ENCODE data around the gene FAM222A. TPM values are rescaled to one million over a fixed set of nuclear protein-coding genes. Genes with fewer than 3 reads are reported as not detected.
A peak's percentile ranks its signal among the peaks of the same experiment; 100 is the strongest.

The FAM222A gene
- total and polyA plus RNA-seq, 2 of the 8 experiments (the other 6 are each of a cell fraction or from before 2014, with no cell fraction given), result 0.94 to 1.1 TPM

- H3K9ac ChIP-seq (replicated peaks in 1 of 4; ENCODE audit: extremely low read depth in 1 of 4, low read depth in 3 of 4, low read length in 3 of 4), result no peak overlapping the region
- no peak overlapping the region for H3K4me3 ChIP-seq (ENCODE audit: extremely low read depth in 1 of 4, insufficient read depth in 2 of 4, low read depth in 3 of 4, low read length in 4 of 4)
- no peaks in the 10 kb centered on the region for H3K79me2 ChIP-seq (ENCODE audit: control insufficient read depth in 1 of 2, insufficient read depth in 2 of 2, low read length in 2 of 2)
- ChIA-PET CTCF (ENCODE audit: partially characterized antibody) (interaction anchor here (0.6 to 11.2 kb wide), 21 partner anchors 9 to 338 kb away, joined by 3 to 163 read pairs (median 4); partner anchors contain the start of genes FAM222A and MVK), POLR2A (ENCODE audit: partially characterized antibody) (interaction anchor here (1.2 kb wide), 1 partner anchor 172 kb away, joined by 3 read pairs; no protein-coding TSS in a partner anchor)
- no peaks in the 10 kb centered on the region for H3K23me2 ChIP-seq (ENCODE audit: low read depth, low read length)
- H3K4me2 ChIP-seq (ENCODE audit: insufficient read depth in 1 of 2, low read depth in 2 of 2, low read length in 2 of 2), result no peak overlapping the region
- FAIRE-seq (no peak), DNase-seq (ENCODE audit: low read depth in 1 of 2, low spot score in 2 of 2) (no peak)
- no peak overlapping the region for H4K5ac ChIP-seq (ENCODE audit: insufficient read length, low read depth, low read length)
- H3K27ac ChIP-seq (ENCODE audit: low read depth, low read length), result no peak overlapping the region
- no peak overlapping the region for H3K14ac ChIP-seq (ENCODE audit: insufficient read length)
- H2AK5ac ChIP-seq (ENCODE audit: low read depth, low read length), result no peak overlapping the region
- H3K56ac ChIP-seq (replicated peaks; ENCODE audit: insufficient read length, low read depth, low read length), result no peak overlapping the region
- peak overlapping the region; percentile 48; the same call in 1 of the 2 replicates for H3K18ac ChIP-seq (ENCODE audit: extremely low read depth, low read length)
- TF ChIP-seq SIRT6 (IDR thresholded peaks at IDR 0.05; ENCODE audit: low read length) (no peak), CHD2 (IDR thresholded peaks at IDR 0.05; ENCODE audit: low read length) (no peak), RBBP5 (IDR thresholded peaks at IDR 0.05; ENCODE audit: borderline replicate concordance, low read depth, low read length) (no peak), CTCF (IDR thresholded peaks at IDR 0.05; ENCODE audit: control extremely low read depth in 1 of 3, insufficient read depth in 1 of 3, low read depth in 1 of 3, low read length in 3 of 3) (no peak), PHF8 (conservative IDR thresholded peaks at IDR 0.05; ENCODE audit: low read depth, low read length) (no peak), BCL11A (IDR thresholded peaks at IDR 0.05; ENCODE audit: low read depth in 2 of 2, low read length in 2 of 2) (no peak), CBX8 (IDR thresholded peaks at IDR 0.05; ENCODE audit: borderline replicate concordance, low read depth, low read length) (no peak), SP4 (IDR thresholded peaks at IDR 0.05; ENCODE audit: low read length) (no peak)
- H3K4me1 ChIP-seq (replicated peaks in 1 of 4; ENCODE audit: control insufficient read depth in 3 of 4, insufficient read depth in 4 of 4, low read length in 3 of 4), result peaks cover 0 to 11% (median 2%) of the 10 kb centered on the region in 4 experiments; a peak in 4 of 7 replicates
- no peak overlapping the region; the same call in 1 of the 2 replicates for H2BK12ac ChIP-seq (ENCODE audit: low read depth, low read length)
- no peaks in the 10 kb centered on the region for H4K20me1 ChIP-seq (replicated peaks in 1 of 2; ENCODE audit: control insufficient read depth in 1 of 2, insufficient read depth in 2 of 2, low read length in 2 of 2)
- no peak overlapping the region for H2BK20ac ChIP-seq (ENCODE audit: low read length)
- H3K23ac ChIP-seq (ENCODE audit: insufficient read length), result no peak overlapping the region
- H2BK120ac ChIP-seq (replicated peaks; ENCODE audit: low read depth, low read length), result no peak overlapping the region
- H2AFZ ChIP-seq (ENCODE audit: low read length), result no peak overlapping the region
- H3K27me3 ChIP-seq (replicated peaks in 1 of 4; ENCODE audit: control insufficient read depth in 3 of 4, extremely low read depth in 1 of 4, insufficient read depth in 3 of 4, low read length in 3 of 4), result no peaks in the 10 kb centered on the region
- no peaks in the 10 kb centered on the region for H3K36me3 ChIP-seq (ENCODE audit: control insufficient read depth in 2 of 4, insufficient read depth in 4 of 4, low read length in 3 of 4)
- H3K79me1 ChIP-seq (ENCODE audit: low read depth, low read length), result no peaks in the 10 kb centered on the region
- no peak overlapping the region for H2BK5ac ChIP-seq (ENCODE audit: low read depth, low read length)
- H2BK15ac ChIP-seq (ENCODE audit: low read length), result no peak overlapping the region
- peak overlapping the region; percentile 63 for H4K91ac ChIP-seq (replicated peaks; ENCODE audit: insufficient read length, low read length)
- no peak overlapping the region for H3K4ac ChIP-seq (replicated peaks; ENCODE audit: insufficient read length, low read depth, low read length)
- 92% methylated on average over 15 of the region's 17 CpGs; no CpG with 5 or more reads in 1 of the 2 experiments for WGBS, 2 experiments (ENCODE audit: extremely low coverage in 1 of 2, insufficient coverage in 1 of 2, insufficient read length in 1 of 2, insufficient replicate concordance in 2 of 2, low coverage in 1 of 2, low lambda C conversion rate in 2 of 2, missing lambda C conversion rate in 1 of 2)
- peak overlapping the region; percentile 29 for H4K8ac ChIP-seq (ENCODE audit: extremely low read depth, insufficient read depth, low read length)
- no peaks in the 10 kb centered on the region for H3K9me3 ChIP-seq (ENCODE audit: insufficient read depth in 2 of 2, low read depth in 1 of 2, low read length in 1 of 2)
These were observed 57.4 kb downstream of the FAM222A start for GRCh38 chr12:109770861-109771670.
